Mesenchymal stem cell (in vitro differentiated cells and primary cell): ENCODE results near the gene TTC23L.

Experiments used
- DNase-seq: peaks from one replicate; pipeline ENCODE4 v3.0.0-alpha.2; 2013
- H2AFZ ChIP-seq: one replicate; pipeline ENCODE4 v1.6.1; 2013; ENCODE audit warnings: low read depth, mild to moderate bottlenecking, control low read depth, inconsistent platforms, low read length, moderate library complexity
- H2AK5ac ChIP-seq: 2 replicates; pipeline ENCODE4 v1.6.1; 2013; ENCODE audit warnings: low read length, moderate library complexity, mild to moderate bottlenecking, inconsistent platforms; ENCODE audit not compliant: severe bottlenecking
- H2BK120ac ChIP-seq: one replicate; pipeline ENCODE4 v1.6.1; 2013; ENCODE audit warnings: low read depth, mild to moderate bottlenecking, inconsistent platforms, low read length, moderate library complexity
- H2BK12ac ChIP-seq, 2 experiments: one replicate each; pipeline ENCODE4 v1.6.1; 2013; ENCODE audit warnings: inconsistent platforms in 2 of 2, low read length in 2 of 2, mild to moderate bottlenecking in 2 of 2, moderate library complexity in 2 of 2, control low read depth in 1 of 2
- H2BK15ac ChIP-seq: one replicate; pipeline ENCODE4 v1.6.1; 2013; ENCODE audit warnings: mild to moderate bottlenecking, low read depth, inconsistent platforms; ENCODE audit not compliant: poor library complexity, severe bottlenecking
- H2BK5ac ChIP-seq: 2 replicates; pipeline ENCODE4 v1.6.1; 2013; ENCODE audit warnings: low read depth, mild to moderate bottlenecking, low read length, control low read depth, inconsistent platforms; ENCODE audit not compliant: poor library complexity, severe bottlenecking
- H3K14ac ChIP-seq, 2 experiments: one replicate each; pipeline ENCODE4 v1.6.1; 2013; ENCODE audit warnings: inconsistent platforms in 2 of 2, low read length in 2 of 2, control low read depth in 1 of 2, mild to moderate bottlenecking in 1 of 2, moderate library complexity in 1 of 2
- H3K18ac ChIP-seq, 2 experiments: one replicate each; pipeline ENCODE4 v1.6.1; 2013; ENCODE audit warnings: inconsistent platforms in 2 of 2, low read length in 2 of 2, control low read depth in 1 of 2, low read depth in 1 of 2, mild to moderate bottlenecking in 1 of 2
- H3K23ac ChIP-seq, 2 experiments: one replicate each; pipeline ENCODE4 v1.6.1; 2013; ENCODE audit warnings: inconsistent platforms in 2 of 2, low read length in 2 of 2, mild to moderate bottlenecking in 2 of 2, moderate library complexity in 2 of 2, control low read depth in 1 of 2
- H3K27ac ChIP-seq: 2 replicates; pipeline ENCODE4 v1.5.1; 2013; ENCODE audit warnings: mild to moderate bottlenecking, moderate library complexity, low read length, control low read depth, inconsistent platforms; ENCODE audit not compliant: poor library complexity, severe bottlenecking
- H3K27me3 ChIP-seq, 2 experiments: 2 replicates each; pipeline versions ENCODE4 v1.6.1 to v1.7.0; 2013; ENCODE audit warnings: low read length in 2 of 2, mild to moderate bottlenecking in 2 of 2, moderate library complexity in 2 of 2, control low read depth in 1 of 2, inconsistent platforms in 1 of 2; ENCODE audit not compliant: control insufficient read depth in 1 of 2, insufficient read depth in 1 of 2
- H3K36me3 ChIP-seq, 2 experiments: 2 replicates each; pipeline versions ENCODE4 v1.6.1 to v1.7.0; 2013; ENCODE audit warnings: low read length in 2 of 2, control low read depth in 1 of 2, inconsistent platforms in 1 of 2, low read depth in 1 of 2, mild to moderate bottlenecking in 1 of 2; ENCODE audit not compliant: insufficient read depth in 2 of 2, control insufficient read depth in 1 of 2
- H3K4ac ChIP-seq, 2 experiments: one replicate each; pipeline ENCODE4 v1.6.1; 2013; ENCODE audit warnings: inconsistent platforms in 2 of 2, low read length in 2 of 2, mild to moderate bottlenecking in 2 of 2, moderate library complexity in 2 of 2, control low read depth in 1 of 2, low read depth in 1 of 2
- H3K4me1 ChIP-seq: 2 replicates; pipeline ENCODE4 v1.6.1; 2013; ENCODE audit warnings: low read depth, low read length, control low read depth; ENCODE audit not compliant: control insufficient read depth, insufficient read depth
- H3K4me2 ChIP-seq: 2 replicates; pipeline ENCODE4 v1.6.1; 2013; ENCODE audit warnings: low read length, mild to moderate bottlenecking, inconsistent platforms; ENCODE audit not compliant: poor library complexity, severe bottlenecking
- H3K4me3 ChIP-seq, 2 experiments: 2 replicates each; pipeline versions ENCODE4 v1.5.1 to v1.7.0; 2013; ENCODE audit warnings: low read length in 2 of 2, mild to moderate bottlenecking in 2 of 2, control low read depth in 1 of 2, low read depth in 1 of 2; ENCODE audit not compliant: insufficient read depth in 1 of 2
- H3K79me1 ChIP-seq: replicated peaks from 2 replicates; pipeline ENCODE4 v1.6.1; 2013; ENCODE audit warnings: mild to moderate bottlenecking, control low read depth, low read length, inconsistent platforms; ENCODE audit not compliant: poor library complexity, severe bottlenecking
- H3K9ac ChIP-seq: 2 replicates; pipeline ENCODE4 v1.7.0; 2013; ENCODE audit warnings: mild to moderate bottlenecking, low read length, moderate library complexity
- H3K9me3 ChIP-seq: 2 replicates; pipeline ENCODE4 v1.7.0; 2013; ENCODE audit warnings: mild to moderate bottlenecking, low read length; ENCODE audit not compliant: control insufficient read depth
- H4K8ac ChIP-seq: one replicate; pipeline ENCODE4 v1.6.1; 2013; ENCODE audit warnings: inconsistent platforms, mild to moderate bottlenecking, low read length, moderate library complexity
- H4K91ac ChIP-seq: one replicate; pipeline ENCODE4 v1.6.1; 2013; ENCODE audit warnings: mild to moderate bottlenecking, low read length, inconsistent platforms
- WGBS: methylation state at CpG from one replicate; pipeline ENCODE4 v1.1.7; 2013; ENCODE audit warnings: mixed read lengths; 5-methylcytosine and 5-hydroxymethylcytosine counted together

Gene TTC23L

DNA sequence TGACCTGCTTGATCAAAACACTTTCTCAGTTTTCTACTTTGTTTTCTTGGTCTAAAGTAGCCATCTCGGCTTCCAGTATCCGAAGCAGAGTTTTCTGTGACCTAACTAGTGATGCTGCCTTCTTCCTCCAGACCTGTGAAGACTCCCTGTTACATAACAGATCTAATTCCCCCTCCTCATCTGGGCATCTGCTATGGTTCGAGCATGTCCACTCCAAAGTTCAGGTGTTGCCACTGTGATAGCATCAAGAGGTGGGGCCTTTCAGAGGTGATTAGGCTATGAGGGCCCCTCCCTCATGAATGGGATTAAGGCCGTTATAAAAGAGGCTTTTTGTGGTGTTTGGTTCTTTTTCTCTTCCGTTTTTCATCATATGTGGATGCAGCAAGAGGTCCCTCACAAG, 20.3 kb downstream of the TTC23L start:
- Histone ChIP-seq H3K18ac (no peak overlapping the region), H2BK5ac (no peak overlapping the region), H3K9ac (no peak overlapping the region), H2AK5ac (no peak overlapping the region), H4K8ac (no peak overlapping the region), H4K91ac (no peak overlapping the region), H3K27me3 (no peaks in the 10 kb centered on the region), H3K4me2 (no peak overlapping the region), H3K27ac (no peak overlapping the region), H3K23ac (no peak overlapping the region), H3K4ac (no peak overlapping the region), H3K4me1 (peaks cover 1% of the 10 kb centered on the region), H3K4me3 (no peak overlapping the region), H2AFZ (no peak overlapping the region), H2BK120ac (no peak overlapping the region), H3K14ac (no peak overlapping the region), H3K36me3 (no peaks in the 10 kb centered on the region), H3K79me1 (no peaks in the 10 kb centered on the region), H2BK12ac (no peak overlapping the region), H3K9me3 (no peaks in the 10 kb centered on the region), H2BK15ac (no peak overlapping the region)
- DNase-seq: no peak
- 93% methylated on average over 3 of the region's 5 CpGs for WGBS

GRCh38 chr5:34863946-34864345, 25.0 kb downstream of the TTC23L start:
- Histone ChIP-seq H3K4ac (no peak overlapping the region), H2AFZ (no peak overlapping the region), H3K9ac (no peak overlapping the region), H3K23ac (no peak overlapping the region), H3K18ac (no peak overlapping the region), H2BK120ac (no peak overlapping the region), H3K79me1 (no peaks in the 10 kb centered on the region), H3K27ac (no peak overlapping the region), H3K27me3 (no peaks in the 10 kb centered on the region), H3K4me2 (no peak overlapping the region), H3K9me3 (no peaks in the 10 kb centered on the region), H2BK12ac (no peak overlapping the region), H4K8ac (no peak overlapping the region), H3K14ac (no peak overlapping the region), H3K4me1 (no peaks in the 10 kb centered on the region), H2BK15ac (no peak overlapping the region), H3K36me3 (no peaks in the 10 kb centered on the region), H2AK5ac (no peak overlapping the region), H4K91ac (no peak overlapping the region), H2BK5ac (no peak overlapping the region), H3K4me3 (no peak overlapping the region)
- no peak for DNase-seq
- WGBS: 93% methylated on average over 3 of the region's 3 CpGs

- no peak overlapping the region for H2BK120ac ChIP-seq
- H2BK5ac ChIP-seq: no peak overlapping the region
- no peak overlapping the region for H3K4me3 ChIP-seq
- no peak overlapping the region for H3K18ac ChIP-seq
- H2AFZ ChIP-seq: no peak overlapping the region
- no peak for DNase-seq
- H3K9ac ChIP-seq: no peak overlapping the region
- H3K4me1 ChIP-seq: no peaks in the 10 kb centered on the region
- no peaks in the 10 kb centered on the region for H3K36me3 ChIP-seq
- no peak overlapping the region for H3K27ac ChIP-seq
- no peak overlapping the region for H2BK12ac ChIP-seq
- no peaks in the 10 kb centered on the region for H3K79me1 ChIP-seq
- no peak overlapping the region for H3K4me2 ChIP-seq
- 77% methylated on average over 2 of the region's 2 CpGs for WGBS
- no peaks in the 10 kb centered on the region for H3K27me3 ChIP-seq
- no peak overlapping the region for H3K4ac ChIP-seq
- H3K14ac ChIP-seq: no peak overlapping the region
- no peaks in the 10 kb centered on the region for H3K9me3 ChIP-seq
- no peak overlapping the region for H2BK15ac ChIP-seq
- no peak overlapping the region for H3K23ac ChIP-seq
- H4K8ac ChIP-seq: no peak overlapping the region
- H2AK5ac ChIP-seq: no peak overlapping the region
- H4K91ac ChIP-seq: no peak overlapping the region
These were observed 26.1 kb downstream of the TTC23L start for GRCh38 chr5:34865091-34865490.

DNA sequence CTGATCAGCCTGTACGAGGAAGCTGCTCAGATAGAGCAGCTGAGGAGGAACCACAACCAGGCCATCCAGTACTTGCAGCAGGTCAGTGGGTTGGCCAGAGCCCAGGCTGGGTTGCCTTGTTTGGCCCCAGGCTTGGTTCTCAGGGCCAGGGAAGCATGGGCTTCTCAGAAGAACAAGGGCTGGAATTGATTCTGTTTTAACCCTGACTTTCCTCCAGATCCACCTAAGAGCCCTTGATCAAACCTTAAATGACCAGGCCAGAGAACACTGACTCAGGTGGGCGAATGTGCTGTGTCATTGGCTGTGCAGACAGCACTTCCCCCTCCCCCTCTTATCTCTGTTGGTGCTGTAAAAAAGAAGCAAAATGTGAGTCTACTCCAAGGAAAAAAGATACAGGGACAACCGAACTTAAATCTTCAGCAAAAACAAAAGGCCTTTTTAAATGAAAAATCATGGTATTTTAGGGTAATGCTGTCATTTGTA, 28.1 kb downstream of the TTC23L start:
- H3K79me1 ChIP-seq: no peaks in the 10 kb centered on the region
- no peak overlapping the region for H2BK5ac ChIP-seq
- H3K4me2 ChIP-seq: no peak overlapping the region
- H2BK120ac ChIP-seq: no peak overlapping the region
- no peak overlapping the region for H2AFZ ChIP-seq
- H3K18ac ChIP-seq: no peak overlapping the region
- no peaks in the 10 kb centered on the region for H3K9me3 ChIP-seq
- no peak overlapping the region for H2BK15ac ChIP-seq
- no peaks in the 10 kb centered on the region for H3K4me1 ChIP-seq
- H3K9ac ChIP-seq: no peak overlapping the region
- H3K4me3 ChIP-seq: no peak overlapping the region
- peak overlapping the region; percentile 34 for H4K91ac ChIP-seq
- no peak for DNase-seq
- WGBS: 88% methylated on average over 1 of the region's 3 CpGs
- H3K4ac ChIP-seq: no peak overlapping the region
- no peak overlapping the region for H3K14ac ChIP-seq
- H3K23ac ChIP-seq: no peak overlapping the region
- no peak overlapping the region for H2AK5ac ChIP-seq
- H3K36me3 ChIP-seq: no peaks in the 10 kb centered on the region
- H4K8ac ChIP-seq: no peak overlapping the region
- H3K27me3 ChIP-seq: no peaks in the 10 kb centered on the region
- H2BK12ac ChIP-seq: no peak overlapping the region
- H3K27ac ChIP-seq: no peak overlapping the region
